Stimulated activated CD8-positive, alpha-beta memory T cell treated with anti-CD3 and anti-CD28 coated beads, Interleukin-4, amount 100 ng/mL, for 24 hours (primary cell): Measurements from ENCODE around the gene MYPOP.
"Not testable (repeated sequence)": the region's sequence is repeated elsewhere in the genome, so short reads cannot be mapped to it uniquely, and the experiment has no call there.

Source experiments
- DNase-seq: peaks from one replicate; pipeline ENCODE4 v3.0.0-alpha.2; 2020; ENCODE audit warnings: low read depth

The MYPOP gene

GRCh38 chr19:45883586-45883880 lies 18.9 kb downstream of the MYPOP start:
- no peak for DNase-seq

DNA sequence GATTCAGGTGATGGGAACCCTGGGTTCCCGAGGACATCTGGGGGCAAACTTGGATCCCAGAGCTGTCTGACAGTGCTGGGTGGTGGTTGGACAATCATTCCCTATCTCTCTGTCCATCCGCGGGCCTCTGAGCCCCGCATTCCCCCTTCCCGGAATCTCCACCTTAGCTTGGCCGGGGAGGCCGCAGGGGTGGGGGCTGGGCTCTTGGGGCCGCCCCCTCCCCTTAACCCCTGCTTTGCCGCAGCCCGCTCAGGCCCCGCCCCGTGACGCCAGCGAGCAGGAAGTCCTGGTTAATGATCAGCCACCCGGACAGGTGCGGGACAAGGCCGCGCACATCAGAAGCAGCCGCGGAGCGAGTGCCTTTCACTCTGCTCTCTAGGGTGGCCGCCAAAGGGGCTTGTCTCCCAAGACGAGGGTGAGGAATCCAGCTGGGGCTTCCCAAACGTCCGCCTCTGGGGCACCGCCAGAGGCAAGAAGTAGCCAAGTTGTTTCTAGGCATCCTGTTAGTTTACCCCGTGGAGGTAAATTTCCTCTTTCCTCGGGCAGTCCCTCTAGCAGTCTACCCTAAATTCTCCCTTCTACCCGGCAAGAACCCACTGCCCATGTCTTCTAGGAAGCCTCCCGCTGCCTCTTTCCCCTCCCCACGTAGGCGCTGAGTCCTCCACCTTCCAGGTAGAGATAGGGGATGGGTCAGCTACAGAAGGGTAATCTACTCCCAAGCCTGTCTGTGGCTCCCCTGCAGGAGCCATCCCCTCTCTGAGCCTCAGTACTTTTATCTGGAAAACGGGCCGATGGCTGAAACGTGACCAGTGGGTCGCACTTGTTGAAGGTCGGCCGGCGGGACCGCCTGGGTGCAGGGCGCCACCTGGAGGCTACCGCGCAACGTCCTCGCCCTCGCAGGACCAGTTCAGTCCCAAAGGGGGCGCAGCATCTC lies 19.5 kb downstream of the MYPOP start:
- DNase-seq: peak; percentile 75

- DNase-seq: no peak
Measured at GRCh38 chr19:45881909-45882528, 20.4 kb downstream of the MYPOP start.

GRCh38 chr19:45881082-45881908 lies 21.1 kb downstream of the MYPOP start:
- DNase-seq: no peak

DNA sequence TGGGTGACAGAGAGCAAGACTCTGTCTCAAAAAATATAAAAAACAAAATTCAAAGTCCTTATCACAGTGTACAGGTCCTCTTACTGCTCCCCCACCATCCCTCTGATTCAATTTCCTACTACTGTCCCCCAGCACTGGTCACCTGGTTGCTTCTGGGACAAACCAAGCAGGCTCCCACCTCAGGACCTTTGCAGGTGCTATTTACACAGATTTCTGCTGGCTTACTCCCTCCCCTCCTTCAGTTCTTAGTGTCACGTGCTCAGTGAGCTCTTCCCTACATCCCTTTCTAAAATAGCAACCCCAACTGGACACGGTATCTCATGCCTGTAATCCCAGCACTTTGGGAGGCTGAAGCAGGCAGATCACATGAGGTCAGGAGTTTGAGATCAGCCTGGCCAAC lies 22.4 kb downstream of the MYPOP start:
- DNase-seq: no peak

DNA sequence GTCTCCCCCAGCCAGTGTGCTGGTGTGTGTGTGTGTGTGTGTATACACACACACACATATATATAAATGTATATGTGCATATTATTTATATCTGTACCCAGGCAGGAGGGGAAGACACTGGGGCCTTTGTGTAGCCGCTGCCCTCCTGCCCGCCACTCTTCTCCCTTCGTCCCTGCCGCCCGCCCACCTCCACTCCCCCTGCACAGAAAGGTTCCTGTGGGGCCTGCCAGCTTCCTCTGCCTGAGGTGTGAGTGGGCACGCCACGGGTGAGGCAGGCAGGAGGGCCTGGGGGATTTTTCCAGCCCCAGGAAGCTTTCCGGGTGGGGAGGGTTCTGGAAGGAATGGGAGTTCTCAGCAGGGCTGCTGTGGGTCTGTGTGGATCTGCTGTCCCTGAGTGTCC lies 23.4 kb downstream of the MYPOP start:
- no peak for DNase-seq

DNA sequence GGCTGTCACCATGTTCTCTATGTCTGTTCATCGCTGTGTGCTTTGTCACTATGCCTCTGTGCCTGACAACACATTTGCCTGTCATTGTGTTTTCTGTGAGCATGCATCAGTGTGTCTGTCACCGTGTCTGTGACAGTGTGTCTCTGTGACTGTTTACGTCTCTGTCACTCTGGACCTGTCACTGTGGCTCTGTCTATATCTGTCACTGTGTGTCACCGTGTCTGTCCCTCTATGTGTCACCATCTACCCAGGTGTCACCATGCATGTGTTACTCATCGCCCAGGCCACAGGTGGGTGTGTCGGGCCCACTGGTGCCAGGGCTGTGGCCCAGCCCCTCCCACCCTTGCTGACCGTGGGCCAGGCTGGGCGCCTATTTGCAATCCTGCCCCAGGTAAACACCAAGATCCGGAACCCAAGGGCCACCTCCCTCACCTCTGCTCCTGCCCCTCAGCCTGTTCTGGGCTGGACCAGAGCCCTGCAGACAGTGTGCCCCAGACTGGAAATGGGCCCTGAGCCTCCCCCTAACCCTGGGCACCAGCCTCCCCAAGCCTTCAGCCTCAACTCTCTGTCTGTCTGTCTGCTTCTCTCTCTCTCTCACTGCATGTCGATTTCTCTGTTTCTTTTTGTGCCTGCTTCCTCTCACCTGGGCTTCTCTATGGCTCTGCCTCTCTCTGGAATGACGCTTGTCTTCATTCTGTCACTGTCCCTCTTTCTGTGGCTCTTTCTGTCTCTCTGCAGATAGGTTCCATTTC lies 24.2 kb downstream of the MYPOP start:
- DNase-seq: no peak

DNA sequence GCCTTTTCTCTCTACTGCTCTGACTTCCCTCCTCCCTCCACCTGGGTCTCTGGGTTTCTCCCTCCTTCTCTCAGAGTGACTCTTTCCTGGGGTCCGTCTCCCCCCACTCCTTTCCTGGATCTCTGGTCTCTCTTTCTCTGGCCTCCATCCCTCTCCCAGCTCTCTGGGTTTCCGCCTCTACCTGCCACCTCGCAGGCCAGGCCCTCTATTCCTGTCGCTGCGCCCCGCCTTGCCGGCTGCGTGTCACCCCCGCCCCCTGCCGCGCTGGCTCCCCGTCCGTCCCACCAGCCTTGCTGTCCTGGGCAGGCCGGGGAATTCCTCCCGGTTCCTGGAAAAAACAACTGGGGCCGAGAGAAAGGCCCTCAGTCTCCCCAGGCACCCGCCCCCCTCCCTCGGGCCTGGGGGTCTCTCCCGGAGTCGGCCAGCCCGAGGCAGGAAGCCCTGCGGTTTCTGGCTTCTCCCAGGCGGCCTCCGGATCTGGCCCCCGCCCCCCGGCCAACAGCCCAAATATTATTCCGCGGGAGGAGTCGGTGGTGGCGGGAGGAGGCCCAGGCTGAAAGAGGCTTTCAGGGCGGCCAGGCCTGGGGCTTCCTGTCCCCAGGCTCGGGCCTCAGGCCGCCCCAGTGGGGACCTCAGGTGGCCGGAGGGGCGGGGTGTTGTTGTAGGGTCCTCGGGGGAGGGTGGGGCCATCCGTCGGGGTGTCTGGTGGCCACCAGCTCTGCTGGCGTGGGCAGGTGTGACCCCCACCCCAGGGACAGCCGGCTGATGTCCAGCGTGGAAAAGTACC lies 25.8 kb downstream of the MYPOP start:
- DNase-seq: no peak

DNA sequence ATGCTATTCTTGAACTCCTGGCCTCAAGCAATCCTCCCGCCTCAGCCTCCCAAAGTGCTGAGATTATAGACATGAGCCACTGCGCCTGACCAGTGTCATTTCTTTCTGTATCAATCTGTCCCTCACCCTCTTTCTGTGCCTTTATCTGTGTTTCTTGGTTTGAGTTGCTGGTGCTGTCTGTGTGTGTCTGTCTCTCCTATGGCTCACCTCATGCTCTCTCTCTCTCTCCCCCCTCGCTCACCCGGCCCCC lies 26.3 kb downstream of the MYPOP start:
- no peak for DNase-seq

DNA sequence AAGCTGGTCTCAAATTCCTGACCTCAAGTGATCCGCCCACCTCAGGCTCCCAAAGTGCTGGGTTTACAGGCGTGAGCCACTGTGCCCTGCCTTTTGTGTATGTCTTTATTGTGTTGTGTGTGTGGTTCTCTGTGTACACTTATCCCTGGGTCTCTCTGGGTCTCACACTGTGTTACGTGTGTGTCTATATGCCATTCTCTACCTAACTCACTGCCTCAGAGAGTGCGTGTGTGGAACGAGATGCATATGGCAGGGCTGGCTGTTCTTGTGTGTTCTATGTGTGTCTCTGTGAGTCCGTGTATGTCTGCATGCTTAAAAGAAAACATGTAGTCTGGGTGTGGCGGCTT lies 27.8 kb downstream of the MYPOP start:
- no peak for DNase-seq

DNA sequence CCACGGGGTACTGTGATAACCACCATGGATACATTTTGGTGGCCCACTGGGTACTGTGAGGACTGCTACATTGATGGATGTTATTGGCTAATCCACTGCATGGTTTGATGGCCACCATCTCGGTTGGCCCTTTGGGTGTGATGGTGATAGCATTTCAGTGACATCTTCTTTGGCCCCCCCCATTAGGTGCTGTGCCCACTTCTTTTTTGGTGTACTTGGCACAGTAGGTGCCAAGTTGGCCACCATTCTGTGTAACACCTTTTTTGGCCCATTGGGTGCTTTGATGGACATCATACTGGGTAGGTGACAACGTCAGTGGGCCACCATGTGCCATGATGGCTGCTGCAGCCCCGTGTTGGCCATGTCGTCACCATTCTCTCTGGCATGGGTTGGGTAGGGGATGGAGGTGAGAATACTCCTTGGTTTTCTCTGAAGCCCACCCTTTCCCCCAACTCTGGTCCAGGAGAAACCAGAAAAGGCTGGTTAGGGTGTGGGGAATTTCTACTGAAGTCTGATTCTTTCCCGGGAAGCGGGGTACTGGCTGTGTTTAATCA lies 29.1 kb downstream of the MYPOP start:
- no peak for DNase-seq

GRCh38 chr19:45872095-45872919 lies 30.1 kb downstream of the MYPOP start:
- no peak for DNase-seq

DNA sequence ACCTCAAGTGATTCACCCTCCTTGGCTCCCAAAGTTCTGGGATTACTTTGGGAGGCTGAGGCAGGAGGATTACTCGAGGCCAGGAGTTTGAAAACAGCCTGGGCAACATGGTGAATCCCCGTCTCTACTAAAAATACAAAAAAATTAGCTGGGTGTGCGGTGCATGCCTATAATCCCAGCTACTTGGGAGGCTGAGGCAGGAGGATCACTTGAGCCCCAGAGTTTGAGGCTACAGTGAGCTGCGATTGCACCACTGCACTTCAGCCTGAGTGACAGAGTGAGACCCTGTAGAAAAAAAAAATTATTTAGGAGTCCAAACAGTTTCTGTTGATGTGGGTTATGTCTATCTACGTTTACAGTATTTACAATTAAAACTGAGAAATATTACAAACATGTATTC lies 31.6 kb downstream of the MYPOP start:
- no peak for DNase-seq

- not testable (repeated sequence) for DNase-seq
Measured at GRCh38 chr19:45867241-45867640, 35.2 kb downstream of the MYPOP start.

DNA sequence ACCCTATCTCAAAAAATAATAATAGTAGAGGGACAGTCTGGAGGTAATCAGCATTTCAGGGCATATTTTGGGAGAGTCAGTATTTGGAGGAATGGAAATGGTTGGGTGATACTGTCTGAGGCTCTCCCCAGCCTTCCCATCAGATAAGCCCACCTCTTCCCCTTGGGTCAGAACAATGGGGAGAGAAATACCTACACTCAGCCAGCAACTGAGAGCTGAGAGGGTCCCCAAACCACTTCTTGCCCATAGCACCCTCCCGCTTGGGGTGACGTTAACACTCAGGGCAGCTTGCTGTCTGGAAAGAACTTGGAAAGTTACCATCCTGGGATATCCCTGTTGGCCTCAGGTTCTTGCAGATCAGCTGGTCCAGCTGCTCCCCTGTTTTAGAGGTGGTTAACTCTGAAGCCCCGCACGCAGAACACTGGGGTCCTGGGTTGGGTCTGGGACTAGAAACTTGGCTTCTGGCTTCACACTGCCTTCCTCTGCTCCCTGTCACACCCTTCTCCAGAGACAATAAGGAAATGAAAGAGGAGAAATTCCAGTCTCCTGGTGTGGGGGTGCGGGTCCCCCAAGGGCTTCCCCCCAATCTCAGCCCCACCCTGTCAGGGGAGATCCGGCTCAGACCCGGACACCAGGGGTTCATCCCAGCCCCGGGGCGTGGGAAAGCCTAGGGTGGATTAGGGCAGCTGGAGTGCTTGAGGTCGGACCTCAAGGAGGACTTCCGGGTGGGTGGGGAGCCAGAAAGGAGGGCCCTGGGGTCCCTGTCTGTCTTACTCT lies 35.8 kb downstream of the MYPOP start:
- no peak for DNase-seq

GRCh38 chr19:45865269-45865948 lies 37.0 kb downstream of the MYPOP start:
- DNase-seq: no peak

DNA sequence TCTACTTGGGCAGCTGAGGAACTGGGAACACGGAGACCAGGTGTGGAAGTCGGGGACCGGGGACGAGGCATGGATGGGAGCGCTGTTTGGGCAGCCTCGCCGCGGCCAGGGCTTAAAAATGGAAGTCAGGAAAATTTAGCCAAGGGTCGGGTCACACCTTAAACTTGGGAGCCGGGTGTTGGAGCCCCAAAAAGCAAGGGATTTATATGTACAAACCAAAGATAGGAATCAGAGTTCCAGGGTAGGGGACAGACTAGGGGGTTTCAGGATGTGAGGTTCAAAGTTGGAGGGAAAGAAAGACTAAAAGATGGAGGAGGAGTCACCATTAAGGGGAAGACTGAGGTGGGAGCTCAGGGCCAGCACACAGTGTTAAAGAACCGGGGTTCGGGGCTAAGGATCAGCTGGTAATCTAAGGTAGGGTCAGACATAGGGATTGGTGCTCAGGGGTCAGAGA lies 37.8 kb downstream of the MYPOP start:
- DNase-seq: no peak

DNA sequence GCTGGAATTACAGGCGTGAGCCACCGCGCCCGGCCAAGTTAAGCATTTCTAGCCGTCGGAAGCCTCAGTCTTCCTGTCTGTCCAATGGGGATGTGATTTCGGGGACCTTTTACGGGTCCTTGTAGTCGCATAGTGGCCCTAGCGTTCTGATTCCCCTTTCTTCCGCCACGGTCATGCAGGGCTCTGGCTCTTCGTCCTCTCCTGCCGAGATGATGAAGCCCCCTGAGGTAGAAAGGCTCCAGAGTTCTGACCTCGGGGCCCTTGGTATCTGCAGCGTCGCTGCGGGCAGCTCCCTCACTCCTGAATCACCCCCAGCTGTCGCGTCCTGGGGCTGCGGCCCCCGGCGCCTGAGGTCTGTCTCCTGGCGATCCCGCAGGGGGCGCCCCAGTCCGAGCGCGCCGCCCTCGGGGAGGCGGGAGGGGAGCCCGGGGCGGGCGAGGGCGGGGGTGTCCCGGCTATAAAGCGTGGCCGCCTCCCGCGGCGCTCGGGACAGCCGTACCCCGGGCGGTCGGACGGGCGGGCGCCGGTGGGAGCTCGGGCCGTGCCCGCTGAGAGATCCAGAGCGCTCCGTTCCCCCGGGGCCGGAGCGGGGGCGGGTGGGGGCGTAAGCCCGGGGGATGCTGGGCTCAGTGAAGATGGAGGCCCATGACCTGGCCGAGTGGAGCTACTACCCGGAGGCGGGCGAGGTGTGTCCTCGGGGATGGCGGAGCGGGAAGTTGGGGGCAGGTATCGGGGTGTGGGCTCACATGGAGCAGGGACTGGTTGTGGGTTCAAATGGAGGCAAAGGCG lies 38.4 kb downstream of the MYPOP start, which contains the start of gene FOXA3:
Gene FOXA3, plus strand, starts transcription at position 487 of the 789 bp plus-strand sequence. Its CDS starts 131 bp downstream, at position 618.
- no peak for DNase-seq
